ENCODE measurements around the gene CHRNA4. TPM values are rescaled to one million over a fixed set of nuclear protein-coding genes. Genes with fewer than 3 reads are reported as not detected.

Gene CHRNA4
- total RNA-seq, 1 donor from 2014 or later, result not detected

DNA sequence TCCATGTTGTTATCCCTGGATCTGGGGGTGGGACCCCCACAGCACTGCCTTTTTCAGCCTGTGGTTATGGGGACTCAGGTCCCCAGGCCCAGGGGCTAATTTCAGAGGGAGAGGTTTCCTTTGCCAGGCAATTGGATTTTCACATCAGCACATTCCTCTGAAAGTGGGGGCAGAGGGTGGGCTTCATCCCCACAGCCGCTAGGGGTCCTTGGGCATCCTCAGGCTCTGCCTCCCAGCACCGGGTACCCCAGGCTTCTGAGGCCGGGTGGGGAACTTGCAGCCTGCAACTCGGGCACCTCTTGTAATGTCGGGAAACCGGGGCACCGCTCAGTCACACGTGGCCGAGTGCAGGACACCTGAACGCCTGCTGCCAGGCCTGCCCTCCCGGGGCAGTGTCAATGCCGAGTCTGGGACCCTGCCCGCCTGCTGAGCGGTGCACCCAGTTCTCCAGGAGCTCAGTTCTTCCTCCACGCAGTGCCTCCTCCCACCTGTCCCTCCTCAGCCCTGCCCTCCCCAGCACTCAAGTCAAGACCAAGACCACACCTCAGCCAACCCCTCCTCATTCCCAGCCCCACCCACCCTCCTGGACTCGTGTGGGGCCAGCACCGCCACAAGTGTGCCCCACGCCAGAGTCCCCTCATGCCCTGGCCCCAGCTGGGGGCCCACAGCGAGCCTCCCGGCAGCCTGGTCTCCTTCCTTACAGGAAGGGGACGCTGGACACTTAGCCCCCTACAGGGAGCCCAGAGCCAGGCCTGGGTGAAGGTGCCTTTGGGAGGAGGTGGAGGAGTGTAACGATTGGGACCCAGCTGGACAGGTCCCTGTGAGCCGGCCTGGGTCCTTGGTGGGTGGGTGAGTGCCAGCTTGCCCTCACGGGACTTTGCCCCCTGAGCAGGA is 8.8 kb upstream of the CHRNA4 start:
- Mint-ChIP-seq H3K36me3 (ENCODE audit: unreplicated experiment) (no peaks in the 10 kb centered on the region), H3K27me3 (ENCODE audit: unreplicated experiment) (peaks cover 7% of the 10 kb centered on the region), H3K9me3 (ENCODE audit: unreplicated experiment) (no peaks in the 10 kb centered on the region), H3K4me3 (ENCODE audit: unreplicated experiment) (no peak overlapping the region), H3K27ac (ENCODE audit: unreplicated experiment) (no peak overlapping the region), H3K4me1 (ENCODE audit: unreplicated experiment) (no peaks in the 10 kb centered on the region)
- DNase-seq (ENCODE audit: extremely low spot score, unreplicated experiment), result no peak
- TF ChIP-seq, protein P1, sequence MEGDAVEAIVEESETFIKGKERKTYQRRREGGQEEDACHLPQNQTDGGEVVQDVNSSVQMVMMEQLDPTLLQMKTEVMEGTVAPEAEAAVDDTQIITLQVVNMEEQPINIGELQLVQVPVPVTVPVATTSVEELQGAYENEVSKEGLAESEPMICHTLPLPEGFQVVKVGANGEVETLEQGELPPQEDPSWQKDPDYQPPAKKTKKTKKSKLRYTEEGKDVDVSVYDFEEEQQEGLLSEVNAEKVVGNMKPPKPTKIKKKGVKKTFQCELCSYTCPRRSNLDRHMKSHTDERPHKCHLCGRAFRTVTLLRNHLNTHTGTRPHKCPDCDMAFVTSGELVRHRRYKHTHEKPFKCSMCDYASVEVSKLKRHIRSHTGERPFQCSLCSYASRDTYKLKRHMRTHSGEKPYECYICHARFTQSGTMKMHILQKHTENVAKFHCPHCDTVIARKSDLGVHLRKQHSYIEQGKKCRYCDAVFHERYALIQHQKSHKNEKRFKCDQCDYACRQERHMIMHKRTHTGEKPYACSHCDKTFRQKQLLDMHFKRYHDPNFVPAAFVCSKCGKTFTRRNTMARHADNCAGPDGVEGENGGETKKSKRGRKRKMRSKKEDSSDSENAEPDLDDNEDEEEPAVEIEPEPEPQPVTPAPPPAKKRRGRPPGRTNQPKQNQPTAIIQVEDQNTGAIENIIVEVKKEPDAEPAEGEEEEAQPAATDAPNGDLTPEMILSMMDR (IDR thresholded peaks at IDR 0.05), result no peak

DNA sequence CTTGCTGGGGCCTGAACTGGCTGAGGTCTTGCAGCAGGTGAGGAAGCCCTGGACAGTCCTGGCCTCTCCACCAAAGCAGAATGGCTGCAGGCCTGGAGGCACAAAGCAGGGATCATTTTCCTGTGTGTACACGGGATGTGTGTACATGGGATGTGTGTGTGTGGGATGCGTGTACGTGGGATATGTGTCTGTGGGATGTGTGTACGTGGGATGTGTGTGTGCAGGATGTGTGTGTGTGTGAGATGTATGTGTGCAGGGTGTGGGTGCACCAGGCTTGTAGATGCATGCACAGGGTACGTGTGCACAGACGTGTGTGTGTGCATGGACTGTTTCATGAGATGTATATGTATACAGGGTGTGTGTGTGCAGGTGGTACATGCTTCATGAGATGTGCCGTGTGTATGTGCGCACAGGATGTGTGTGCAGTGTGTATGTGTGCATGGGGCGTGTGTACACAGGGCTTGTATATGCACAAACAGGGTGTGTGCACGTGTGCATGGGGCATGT is 7.9 kb upstream of the CHRNA4 start:
- TF ChIP-seq, protein P1 (IDR thresholded peaks at IDR 0.05), result no peak

DNA sequence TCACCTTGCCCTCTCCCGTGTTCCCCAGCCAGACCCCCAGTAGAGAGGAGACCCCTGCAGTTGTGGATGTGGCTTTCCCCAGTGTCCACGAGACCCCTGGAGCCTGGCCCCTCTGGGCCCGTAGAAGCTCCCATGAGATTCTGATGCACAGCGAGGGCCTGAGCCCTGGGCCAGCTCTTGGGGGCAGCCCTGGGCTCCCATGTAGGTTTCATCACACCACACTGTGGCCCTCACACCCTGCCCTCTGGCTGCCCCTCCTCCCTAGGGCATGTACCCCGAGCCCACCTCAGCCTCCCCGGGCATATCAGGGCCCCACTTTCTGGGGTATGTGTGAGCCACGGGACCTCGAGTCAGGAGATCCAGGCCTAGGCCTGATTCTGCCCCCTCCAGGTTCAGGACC is 7.0 kb upstream of the CHRNA4 start:
- peaks cover 7% of the 10 kb centered on the region for H3K27me3 Mint-ChIP-seq (ENCODE audit: unreplicated experiment)
- no peaks in the 10 kb centered on the region for H3K4me1 Mint-ChIP-seq (ENCODE audit: unreplicated experiment)
- TF ChIP-seq, protein P1 (IDR thresholded peaks at IDR 0.05), result no peak
- H3K27ac Mint-ChIP-seq (ENCODE audit: unreplicated experiment), result no peak overlapping the region
- H3K9me3 Mint-ChIP-seq (ENCODE audit: unreplicated experiment), result no peaks in the 10 kb centered on the region
- H3K4me3 Mint-ChIP-seq (ENCODE audit: unreplicated experiment), result no peak overlapping the region
- H3K36me3 Mint-ChIP-seq (ENCODE audit: unreplicated experiment), result no peaks in the 10 kb centered on the region
- no peak for DNase-seq (ENCODE audit: extremely low spot score, unreplicated experiment)

More for the DNA sequence above, 7.9 kb upstream of the CHRNA4 start:
- no peaks in the 10 kb centered on the region for H3K9me3 Mint-ChIP-seq (ENCODE audit: unreplicated experiment)
- no peak overlapping the region for H3K27ac Mint-ChIP-seq (ENCODE audit: unreplicated experiment)
- peaks cover 7% of the 10 kb centered on the region for H3K27me3 Mint-ChIP-seq (ENCODE audit: unreplicated experiment)
- no peaks in the 10 kb centered on the region for H3K36me3 Mint-ChIP-seq (ENCODE audit: unreplicated experiment)
- H3K4me3 Mint-ChIP-seq (ENCODE audit: unreplicated experiment), result no peak overlapping the region
- no peaks in the 10 kb centered on the region for H3K4me1 Mint-ChIP-seq (ENCODE audit: unreplicated experiment)
- DNase-seq (ENCODE audit: extremely low spot score, unreplicated experiment), result no peak

DNA sequence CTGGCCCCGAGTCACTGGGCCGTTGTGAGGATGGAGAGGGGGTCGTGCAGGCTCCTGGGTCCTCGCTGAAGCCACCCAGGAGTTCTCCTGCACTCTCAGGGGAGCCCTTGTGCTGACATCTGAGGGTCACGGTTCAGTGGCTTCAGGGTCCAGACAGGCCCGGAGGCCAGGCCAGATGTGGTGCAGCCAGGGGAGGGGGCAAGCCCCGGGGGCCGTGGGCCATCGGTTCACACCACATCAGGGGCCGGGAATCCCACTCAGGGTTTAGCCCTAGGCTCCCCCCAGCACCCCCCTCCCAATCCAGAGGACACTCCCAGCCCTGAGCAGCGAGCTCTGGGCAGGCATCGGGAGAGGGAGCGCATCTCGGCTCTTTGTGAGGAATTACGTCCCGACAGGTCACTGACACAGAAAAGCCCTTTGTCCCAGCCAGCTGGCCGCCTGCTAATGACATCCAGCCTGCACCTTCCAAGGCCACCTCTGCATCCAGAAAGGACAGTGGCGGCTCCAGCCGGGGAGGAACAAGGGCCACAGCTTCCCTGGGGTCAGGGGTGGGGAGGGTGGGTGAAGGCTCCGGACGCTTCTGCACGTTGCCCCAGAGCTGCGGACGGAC is 6.4 kb upstream of the CHRNA4 start:
- H3K4me1 Mint-ChIP-seq (ENCODE audit: unreplicated experiment), result no peaks in the 10 kb centered on the region
- H3K27me3 Mint-ChIP-seq (ENCODE audit: unreplicated experiment), result peaks cover 11% of the 10 kb centered on the region
- no peak for DNase-seq (ENCODE audit: extremely low spot score, unreplicated experiment)
- no peaks in the 10 kb centered on the region for H3K9me3 Mint-ChIP-seq (ENCODE audit: unreplicated experiment)
- H3K4me3 Mint-ChIP-seq (ENCODE audit: unreplicated experiment), result no peak overlapping the region
- TF ChIP-seq, protein P1 (IDR thresholded peaks at IDR 0.05), result no peak
- H3K27ac Mint-ChIP-seq (ENCODE audit: unreplicated experiment), result no peak overlapping the region
- no peaks in the 10 kb centered on the region for H3K36me3 Mint-ChIP-seq (ENCODE audit: unreplicated experiment)
